GM21526 (cell line): ENCODE data around the gene ELANE.
"Not testable (repeated sequence)": the region's sequence is repeated elsewhere in the genome, so short reads cannot be mapped to it uniquely, and the experiment has no call there.

Experiments used
- ATAC-seq: cut with Tn5 transposase; IDR thresholded peaks from one replicate; pipeline ENCODE4 v1.9.1; 2021; ENCODE audit warnings: moderate library complexity; ENCODE audit not compliant: unreplicated experiment, low FRiP score

ELANE gene

DNA sequence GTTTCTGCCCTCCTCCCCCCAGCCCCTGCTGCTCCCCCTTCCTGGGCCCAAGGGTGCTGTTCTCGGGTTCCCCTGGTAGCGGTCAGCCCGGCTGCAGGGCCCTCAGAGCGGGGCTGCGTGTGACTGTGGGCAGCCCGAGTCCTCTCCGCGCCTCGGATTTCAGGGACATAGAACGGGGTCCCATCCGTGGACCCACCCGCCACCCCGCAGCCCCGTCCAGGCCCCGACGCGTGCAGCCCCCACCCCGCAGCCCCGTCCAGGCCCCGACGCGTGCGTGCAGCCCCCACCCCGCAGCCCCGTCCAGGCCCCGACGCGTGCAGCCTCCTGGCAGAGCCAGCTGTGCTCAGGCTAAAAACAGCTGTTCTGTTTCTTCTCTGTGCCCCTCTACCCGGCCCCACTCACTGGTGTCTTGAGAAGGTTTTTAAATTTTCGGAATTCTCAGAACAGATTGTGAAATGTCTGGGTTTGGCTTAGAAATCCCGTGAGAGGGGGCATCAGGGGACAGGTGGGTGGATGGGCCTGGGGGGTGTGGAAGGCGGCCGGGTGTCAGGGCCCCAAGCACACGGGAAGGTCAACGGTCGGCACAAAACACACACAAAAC is 16.8 kb upstream of the ELANE start:
- no peak for ATAC-seq

GRCh38 chr19:840519-841206 is 11.4 kb upstream of the ELANE start, which contains the start of gene PRTN3:
TSS of gene PRTN3 (plus strand) at chr19:840999. CDS start at chr19:841009, 10 bp downstream.
- ATAC-seq: no peak

DNA sequence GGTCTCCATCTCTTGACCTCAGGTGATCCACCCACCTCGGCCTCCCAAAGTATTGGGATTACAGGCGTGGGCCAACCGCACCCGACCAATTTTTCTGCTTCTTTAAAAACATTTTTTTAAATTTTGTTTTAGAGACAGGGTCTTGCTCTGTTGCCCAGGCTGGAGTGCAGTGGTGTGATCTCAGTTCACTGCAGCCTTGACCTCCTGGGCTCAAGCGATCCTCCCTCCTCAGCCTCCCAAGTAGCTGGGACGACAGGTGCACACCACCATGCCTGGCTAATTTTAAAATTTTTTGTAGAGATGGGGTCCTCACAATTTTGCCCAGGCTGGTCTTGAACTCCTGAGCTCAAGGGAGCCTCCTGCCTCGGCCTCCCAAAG is 9.3 kb upstream of the ELANE start:
- not testable (repeated sequence) for ATAC-seq

GRCh38 chr19:843180-843835 is 8.8 kb upstream of the ELANE start:
- ATAC-seq: no peak

DNA sequence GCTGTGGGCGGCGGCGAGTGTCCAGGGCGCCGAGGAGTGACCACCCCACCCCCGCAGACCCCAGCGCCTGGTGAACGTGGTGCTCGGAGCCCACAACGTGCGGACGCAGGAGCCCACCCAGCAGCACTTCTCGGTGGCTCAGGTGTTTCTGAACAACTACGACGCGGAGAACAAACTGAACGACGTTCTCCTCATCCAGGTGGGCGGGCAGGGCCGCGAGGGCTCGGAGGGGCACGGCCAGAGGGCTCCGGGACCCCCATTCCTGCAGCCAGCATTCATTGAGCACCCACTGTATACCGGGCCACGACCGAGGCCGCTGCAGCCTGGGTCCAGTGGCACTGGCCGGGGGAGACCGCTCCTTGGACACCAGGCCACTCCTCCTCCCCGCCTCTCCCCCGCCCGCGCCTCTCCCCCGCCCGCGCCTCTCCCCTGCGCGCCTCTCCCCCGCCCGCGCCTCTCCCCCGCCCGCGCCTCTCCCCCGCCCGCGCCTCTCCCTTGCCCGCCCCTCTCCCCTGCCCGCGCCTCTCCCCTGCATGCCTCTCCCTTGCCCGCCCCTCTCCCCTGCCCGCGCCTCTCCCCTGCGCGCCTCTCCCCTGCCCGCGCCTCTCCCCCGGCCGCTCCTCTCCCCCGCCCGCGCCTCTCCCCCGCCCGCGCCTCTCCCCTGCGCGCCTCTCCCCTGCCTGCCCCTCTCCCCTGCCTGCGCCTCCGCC is 8.1 kb upstream of the ELANE start:
- ATAC-seq: no peak

GRCh38 chr19:844546-844971 is 7.5 kb upstream of the ELANE start:
- no peak for ATAC-seq

DNA sequence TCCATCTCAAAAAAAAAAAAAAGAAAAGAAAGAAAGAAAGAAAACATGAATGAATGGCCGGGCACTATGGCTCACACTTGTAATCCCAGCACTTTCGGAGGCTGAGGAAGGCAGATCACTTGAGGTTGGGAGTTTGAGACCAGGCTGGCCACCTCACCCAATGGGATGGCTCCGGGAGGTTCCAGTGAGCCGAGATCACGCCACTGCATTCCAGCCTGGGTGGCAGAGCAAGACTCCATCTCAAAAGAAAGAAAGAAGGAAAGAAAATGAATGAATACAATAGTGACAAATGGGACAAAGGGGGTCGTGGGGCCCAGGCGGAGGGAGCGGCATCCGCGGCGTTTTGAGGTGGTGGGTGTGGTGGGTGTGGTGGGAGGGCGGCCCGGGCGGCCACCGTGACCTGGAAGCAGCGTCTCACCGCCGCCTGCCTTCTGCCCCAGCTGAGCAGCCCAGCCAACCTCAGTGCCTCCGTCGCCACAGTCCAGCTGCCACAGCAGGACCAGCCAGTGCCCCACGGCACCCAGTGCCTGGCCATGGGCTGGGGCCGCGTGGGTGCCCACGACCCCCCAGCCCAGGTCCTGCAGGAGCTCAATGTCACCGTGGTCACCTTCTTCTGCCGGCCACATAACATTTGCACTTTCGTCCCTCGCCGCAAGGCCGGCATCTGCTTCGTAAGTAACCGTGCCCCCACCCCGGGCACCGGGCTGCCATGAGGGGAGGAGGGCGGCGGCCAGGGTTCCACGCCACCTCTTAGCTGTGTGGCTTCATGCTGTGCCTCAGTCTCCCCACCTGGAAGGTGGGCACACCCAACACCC is 6.2 kb upstream of the ELANE start:
- no peak for ATAC-seq

GRCh38 chr19:848386-848921 is 3.6 kb upstream of the ELANE start:
- no peak for ATAC-seq

GRCh38 chr19:849195-849594 is 2.9 kb upstream of the ELANE start:
- not testable (repeated sequence) for ATAC-seq

DNA sequence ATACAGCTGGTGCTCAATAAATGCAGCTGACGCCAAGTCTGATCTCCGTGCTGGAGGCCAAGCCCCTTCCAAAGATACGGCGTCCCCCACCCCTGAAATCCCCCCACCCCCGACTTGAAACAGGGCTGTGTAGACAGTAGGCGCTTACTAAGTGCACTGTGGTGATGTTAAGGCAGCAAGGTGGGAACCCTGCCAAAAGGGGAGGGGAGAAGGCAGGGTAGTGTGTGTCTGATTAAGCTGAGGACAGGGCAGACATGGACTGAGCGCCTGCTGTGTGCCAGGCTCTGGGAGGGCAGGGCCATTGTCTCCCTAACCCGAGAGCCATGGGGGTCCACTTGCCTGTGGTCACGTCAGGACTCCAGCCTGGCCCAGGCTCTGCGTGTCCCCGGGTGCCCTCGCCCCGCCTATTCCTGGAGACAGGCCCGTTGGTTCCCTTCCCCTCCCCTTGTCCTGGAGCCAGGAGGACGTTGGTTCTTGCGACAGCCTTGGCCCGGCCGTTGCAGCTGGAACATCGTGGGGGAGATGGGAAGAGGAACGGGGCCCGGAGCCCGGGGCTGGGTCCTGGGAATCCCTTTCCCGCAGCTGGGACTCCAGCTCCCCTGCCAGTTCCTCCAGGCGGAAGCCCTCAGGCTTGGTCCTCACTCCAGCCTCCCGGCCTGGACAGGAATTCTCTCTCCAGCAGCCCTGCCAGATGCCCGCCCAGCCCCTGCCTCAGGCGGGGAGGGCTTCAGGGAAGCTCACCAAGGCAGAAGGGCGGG is 1.7 kb upstream of the ELANE start:
- no peak for ATAC-seq

GRCh38 chr19:850979-851335 is 1.1 kb upstream of the ELANE start:
- no peak for ATAC-seq

GRCh38 chr19:853014-853585 is 997 bp downstream of the ELANE start:
- no peak for ATAC-seq

GRCh38 chr19:853614-854220 is 1.6 kb downstream of the ELANE start:
- not testable (repeated sequence) for ATAC-seq

DNA sequence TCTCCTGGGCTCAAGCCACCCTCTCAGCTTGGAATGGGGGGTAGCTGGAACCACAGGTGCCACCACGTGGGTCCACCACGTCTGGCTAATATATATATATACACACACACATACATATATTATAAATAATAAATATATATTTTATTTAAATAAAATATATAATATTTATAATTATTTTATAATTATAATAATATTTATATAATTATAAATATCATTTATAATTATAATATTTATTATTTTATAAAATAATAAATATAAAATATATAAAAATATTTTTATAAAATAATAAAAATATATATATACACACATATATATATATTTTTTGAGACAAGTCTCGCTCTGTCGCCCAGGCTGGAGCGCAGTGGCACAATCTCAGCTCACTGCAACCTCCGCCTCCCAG is 2.4 kb downstream of the ELANE start:
- ATAC-seq: no peak

DNA sequence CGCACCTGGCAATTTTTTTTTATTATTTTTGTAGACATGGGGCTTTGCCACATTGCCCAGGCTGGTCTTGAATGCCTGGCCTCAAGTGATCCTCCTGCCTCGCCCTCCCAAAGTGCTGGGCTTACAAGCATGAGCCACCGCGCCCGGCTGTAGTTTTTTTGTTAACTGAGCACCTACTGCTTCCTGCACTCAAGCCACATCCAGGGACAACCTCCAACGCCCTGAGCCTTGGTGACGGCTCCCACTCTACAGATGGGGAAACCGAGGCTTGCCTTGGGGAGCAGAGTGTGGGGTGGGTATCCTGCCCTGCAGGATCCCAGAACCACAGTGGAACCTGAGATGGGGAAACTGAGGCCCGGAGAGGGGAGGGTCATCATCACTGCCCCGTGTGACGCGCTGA is 3.0 kb downstream of the ELANE start:
- ATAC-seq: no peak

DNA sequence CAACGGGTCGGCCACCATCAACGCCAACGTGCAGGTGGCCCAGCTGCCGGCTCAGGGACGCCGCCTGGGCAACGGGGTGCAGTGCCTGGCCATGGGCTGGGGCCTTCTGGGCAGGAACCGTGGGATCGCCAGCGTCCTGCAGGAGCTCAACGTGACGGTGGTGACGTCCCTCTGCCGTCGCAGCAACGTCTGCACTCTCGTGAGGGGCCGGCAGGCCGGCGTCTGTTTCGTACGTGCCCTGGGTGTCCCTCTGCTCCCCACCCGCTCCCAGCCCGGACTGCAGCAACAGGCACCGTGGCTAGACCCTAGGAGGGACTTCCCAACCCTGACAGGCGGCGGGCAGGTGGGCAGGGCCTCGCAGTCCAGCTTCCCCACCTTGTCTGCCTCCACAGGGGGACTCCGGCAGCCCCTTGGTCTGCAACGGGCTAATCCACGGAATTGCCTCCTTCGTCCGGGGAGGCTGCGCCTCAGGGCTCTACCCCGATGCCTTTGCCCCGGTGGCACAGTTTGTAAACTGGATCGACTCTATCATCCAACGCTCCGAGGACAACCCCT is 3.5 kb downstream of the ELANE start:
- ATAC-seq: no peak

GRCh38 chr19:858284-858683 is 6.2 kb downstream of the ELANE start:
- no peak for ATAC-seq
